Activated gamma-delta T cell (primary cell): ENCODE results near the gene ELFN1.

Experiments used
- DNase-seq: peaks from one replicate; lab custom pipeline; 2025; lab: John Stamatoyannopoulos, UW

Gene ELFN1

DNA sequence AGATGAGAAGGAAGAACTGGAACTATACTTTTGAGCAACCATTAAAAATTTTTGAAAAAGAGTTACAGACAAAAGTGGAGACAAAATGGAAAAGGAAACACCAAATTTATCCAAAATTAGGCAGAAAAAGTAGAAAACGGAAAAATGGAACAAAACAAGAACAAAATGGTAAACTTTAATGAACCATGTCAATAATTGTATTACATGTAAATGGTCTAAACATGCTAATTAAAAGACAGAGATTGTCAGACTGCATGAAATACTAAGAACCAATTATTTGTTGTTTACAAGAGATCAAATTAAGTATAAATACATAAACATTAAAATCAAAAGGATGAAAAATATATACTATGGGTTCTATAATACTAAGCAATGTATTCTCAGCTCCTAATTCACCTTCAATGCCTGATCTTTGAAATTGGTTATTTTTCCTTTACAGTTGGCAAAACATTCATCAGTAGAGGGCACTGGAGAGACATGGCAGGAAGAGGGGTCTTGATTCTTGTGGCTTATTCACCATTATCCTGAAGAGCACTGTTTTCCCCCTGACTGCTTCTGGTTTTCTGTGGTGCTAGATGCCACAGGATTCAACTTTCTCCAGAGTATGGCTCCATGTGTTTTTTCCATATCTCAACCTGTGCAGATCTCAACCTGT lies 124.9 kb downstream of the ELFN1 start:
- no peak for DNase-seq
